HG02571 (cell line): ENCODE measurements around the gene PLEKHN1.
"Not testable (repeated sequence)": the region's sequence is repeated elsewhere in the genome, so short reads cannot be mapped to it uniquely, and the experiment has no call there.

Experiments
- ATAC-seq: cut with Tn5 transposase; IDR thresholded peaks from one replicate; pipeline ENCODE4 v1.9.1; 2021; ENCODE audit warnings: mild to moderate bottlenecking, moderate library complexity; ENCODE audit not compliant: unreplicated experiment

The PLEKHN1 gene

DNA sequence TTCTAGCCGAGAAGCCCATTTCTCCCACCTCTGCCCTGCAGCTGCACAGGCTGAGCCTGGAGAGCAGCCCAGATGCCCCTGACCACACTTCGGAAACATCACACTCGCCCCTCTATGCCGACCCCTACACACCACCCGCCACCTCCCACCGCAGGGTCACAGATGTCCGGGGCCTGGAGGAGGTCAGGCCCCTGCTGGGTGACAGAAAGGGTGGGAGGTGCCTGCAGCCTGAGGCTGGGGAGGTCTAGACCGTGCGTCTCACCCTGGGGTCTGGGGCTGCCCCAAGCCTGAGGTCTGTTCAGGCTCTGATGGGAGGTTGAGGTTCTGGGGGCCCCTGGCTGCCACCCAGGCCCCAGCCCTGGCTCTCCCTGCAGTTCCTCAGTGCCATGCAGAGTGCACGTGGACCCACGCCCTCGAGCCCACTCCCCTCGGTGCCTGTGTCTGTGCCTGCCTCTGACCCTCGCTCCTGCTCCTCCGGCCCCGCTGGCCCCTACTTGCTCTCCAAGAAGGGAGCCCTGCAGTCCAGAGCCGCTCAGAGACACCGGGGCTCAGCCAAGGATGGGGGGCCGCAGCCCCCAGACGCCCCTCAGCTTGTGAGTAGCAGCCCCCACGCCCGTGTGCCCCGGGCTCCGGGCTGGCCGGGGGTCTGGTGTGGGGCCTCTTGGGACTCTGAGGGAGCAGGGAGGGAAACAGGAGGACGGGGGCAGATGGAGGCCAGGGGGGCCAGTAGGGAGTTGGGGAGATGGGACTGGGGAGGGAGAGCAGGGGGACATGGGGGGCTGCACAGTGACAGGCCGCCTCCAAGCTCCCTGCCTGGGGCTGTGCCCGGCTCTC is 7.4 kb downstream of the PLEKHN1 start:
- no peak for ATAC-seq

DNA sequence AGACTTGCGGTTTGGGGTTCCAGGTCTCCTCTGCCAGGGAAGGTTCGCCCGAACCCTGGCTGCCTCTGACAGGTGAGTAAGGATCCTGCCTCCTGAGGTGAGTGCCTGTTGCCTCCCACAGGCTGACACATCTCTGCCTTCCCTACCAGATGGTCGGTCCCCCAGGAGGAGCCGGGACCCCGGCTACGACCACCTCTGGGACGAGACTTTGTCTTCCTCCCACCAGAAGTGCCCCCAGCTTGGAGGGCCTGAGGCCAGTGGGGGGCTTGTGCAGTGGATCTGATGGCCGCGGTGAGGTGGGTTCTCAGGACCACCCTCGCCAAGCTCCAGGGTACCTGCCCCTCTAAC is 8.0 kb downstream of the PLEKHN1 start:
- ATAC-seq = no peak

DNA sequence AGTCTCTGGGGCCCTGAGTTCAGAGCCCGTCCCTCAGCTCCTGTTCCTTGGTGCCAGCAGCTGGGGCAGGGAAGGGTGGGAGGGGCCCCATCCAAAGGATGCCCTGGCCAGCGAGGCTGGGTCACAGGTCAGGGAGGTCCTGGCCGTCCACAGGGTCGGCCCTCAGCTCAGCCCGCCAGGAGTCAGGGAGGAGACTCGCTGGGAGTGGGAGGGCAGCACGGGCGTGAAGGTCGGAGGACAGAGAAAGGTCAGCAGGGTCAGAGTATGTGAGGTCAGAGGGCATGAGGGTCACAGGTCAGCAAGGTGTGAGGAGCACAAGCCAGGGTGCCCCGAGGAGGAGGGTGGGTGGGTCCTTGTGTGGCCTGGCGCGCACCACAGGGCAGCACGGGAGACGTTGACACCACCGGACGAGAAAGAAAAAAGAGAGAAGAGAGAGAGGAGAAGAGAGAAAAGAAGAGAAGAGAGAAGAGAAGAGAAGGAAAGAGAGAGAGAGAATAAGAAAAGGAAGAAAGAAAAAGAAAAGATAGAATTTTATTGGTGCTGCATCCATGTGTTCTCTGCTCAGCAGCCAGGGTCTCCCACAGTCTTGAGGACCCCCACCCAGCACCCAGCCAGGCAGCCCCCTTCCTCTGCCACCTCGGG is 8.5 kb downstream of the PLEKHN1 start:
- ATAC-seq = no peak

DNA sequence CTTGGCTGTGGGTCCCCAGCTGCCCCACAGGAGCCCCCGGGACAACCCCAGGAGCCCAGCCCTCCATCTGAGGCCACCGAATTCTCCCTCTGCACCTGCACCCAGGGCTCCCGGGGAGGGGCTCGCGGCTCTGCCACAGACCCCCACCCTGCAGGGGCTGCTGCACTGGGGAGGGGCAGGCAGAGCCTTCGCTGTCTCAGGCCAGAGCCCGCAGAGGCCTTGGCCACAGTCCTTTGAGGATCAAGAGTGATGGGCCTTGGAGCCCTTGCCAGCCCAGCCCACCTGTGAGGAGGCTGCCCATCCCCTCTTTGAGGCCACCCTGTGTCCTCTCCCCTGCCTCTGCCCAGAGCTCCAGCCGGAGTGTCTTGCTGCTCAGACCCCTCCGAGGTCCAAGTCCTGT is 9.1 kb downstream of the PLEKHN1 start:
- ATAC-seq = no peak

DNA sequence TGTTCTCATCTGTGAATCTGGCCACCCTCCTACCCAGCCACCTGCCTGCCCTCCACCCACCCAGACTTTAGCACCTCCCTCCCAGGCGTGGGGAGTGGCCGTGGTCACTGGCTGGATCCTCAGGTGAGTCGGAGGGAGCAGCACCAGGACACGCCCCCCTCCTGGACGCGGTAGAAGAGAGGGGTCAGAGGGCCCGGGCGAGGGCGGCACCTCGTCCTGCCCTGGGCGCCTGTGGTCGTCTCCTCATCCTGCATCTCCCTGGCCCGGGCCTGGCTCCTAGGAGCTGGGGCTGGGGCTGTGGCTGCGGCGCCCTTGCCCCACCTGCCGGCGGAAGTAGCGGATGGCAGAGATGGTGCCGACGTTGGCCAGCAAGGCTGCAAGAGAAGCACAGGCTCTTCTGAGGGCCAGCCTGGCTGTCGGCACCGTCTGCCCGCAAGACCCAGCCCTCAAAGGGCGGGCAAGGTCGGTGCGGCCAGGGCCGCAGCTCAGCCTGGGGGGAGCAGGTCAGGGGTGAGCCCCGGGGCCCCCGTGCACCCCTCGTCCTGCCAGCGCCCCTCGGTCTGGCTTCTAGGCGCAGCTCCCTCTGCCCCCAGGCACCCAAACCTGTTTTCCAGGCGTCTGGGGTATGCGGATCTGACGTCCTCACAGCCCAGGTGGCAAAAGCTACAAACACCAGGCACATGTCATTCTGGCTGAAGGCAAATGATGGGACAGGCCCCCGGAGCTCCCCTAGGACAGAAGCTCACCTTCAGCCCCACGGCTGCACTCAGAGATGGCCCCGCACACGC is 9.8 kb downstream of the PLEKHN1 start:
- no peak for ATAC-seq

DNA sequence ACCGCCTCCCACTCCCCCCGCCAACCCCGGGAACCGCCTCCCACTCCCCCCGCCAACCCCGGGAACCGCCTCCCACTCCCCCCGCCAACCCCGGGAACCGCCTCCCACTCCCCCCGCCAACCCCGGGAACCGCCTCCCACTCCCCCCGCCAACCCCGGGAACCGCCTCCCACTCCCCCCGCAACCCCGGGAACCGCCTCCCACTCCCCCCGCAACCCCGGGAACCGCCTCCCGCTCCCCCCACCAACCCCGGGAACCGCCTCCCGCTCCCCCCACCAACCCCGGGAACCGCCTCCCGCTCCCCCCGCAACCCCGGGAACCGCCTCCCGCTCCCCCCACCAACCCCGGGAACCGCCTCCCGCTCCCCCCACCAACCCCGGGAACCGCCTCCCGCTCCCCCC is 10.5 kb downstream of the PLEKHN1 start:
- not testable (repeated sequence) for ATAC-seq

DNA sequence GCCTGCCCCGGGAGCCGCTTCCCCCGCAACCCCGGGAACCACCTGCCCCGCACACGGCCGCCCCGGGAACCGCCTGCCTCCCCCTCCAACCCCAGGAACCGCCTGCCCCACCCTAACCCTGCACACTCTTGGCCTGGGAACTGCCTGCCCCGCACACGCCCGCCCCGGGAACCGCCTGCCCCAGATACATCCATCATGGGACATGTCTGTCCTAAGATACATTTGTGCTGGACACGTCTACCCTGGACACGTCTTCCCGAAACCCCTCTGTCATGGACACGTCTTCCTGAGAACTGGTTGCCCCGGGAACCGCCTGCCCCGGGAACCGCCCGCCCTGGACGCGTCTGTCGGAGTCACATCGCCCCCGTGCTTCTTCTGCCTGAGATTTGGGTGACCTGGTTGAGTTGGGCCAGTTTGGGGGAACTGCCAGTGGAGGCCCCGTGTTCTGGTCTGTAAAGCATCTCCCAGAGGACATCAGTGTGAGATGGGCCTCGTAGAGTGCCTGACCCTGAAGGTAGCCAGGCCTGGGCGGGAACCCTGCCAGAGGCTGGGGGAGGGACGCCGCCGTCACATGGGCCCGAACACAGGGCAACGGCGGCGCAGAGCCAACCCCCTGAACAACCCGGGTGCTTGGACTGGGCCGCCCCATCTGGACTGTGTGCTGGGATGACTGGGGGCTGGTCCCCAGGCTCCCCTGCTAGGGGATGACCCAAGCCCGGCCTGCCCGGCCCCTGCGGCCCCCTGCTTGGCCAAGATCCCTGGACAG is 12.0 kb downstream of the PLEKHN1 start:
- no peak for ATAC-seq

DNA sequence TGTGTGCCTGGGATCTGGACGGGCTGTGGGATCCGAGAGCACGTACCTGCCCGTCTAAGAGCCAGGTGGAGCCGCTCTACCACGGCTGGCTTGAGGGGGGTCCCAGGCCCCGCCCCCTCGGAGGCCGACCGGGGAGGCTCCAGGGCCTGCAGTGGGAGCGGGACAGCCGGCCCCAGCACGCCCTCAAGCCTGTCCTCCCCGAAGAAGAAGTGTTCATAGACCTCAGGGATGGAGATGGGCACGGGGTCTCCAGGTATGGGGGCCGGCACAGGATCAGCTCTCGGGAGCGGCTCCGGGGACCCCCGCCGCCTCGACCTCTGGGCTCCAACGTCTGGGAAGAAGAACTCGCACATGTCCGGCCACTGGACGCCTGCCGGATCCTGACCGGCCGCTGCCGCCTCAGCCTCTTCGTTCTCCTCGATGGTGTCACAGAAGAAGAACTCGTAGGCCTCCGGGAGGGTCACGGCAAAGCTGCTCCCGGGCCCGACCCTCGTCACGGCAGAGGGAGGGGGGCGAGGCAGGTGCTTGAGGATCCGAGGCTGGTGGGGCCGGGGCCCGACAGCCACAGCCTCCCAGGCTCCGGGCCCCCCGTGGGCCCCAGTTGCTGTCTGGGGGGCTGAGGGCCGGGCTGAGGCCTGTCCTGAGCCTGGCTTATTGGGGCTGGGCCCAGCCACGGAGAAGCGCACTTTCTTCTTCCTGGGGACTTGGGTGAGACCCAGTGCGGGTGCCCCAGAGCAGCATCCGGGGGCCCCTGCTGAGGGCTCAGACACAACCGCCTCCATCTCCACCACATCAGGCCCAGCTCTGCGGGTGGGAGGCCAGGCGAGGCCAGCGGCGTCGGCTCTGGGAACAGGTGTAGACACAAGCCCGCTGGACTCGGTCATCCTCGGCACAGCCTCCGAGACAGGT is 12.8 kb downstream of the PLEKHN1 start:
- no peak for ATAC-seq

DNA sequence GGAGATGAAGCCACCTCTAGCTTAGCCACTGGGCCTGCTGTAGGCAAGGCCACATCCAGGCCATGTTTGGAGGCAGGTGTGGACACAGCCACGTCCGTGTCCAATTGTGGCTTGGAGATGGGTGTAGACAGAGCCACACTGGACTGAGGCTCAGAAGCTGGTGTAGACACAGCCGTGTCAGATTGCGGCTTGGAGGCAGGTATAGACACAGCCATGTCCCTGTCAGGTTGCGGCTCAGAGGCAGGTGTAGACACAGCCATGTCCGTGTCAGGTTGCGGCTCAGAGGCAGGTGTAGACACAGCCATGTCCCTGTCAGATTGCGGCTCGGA is 13.4 kb downstream of the PLEKHN1 start:
- ATAC-seq = no peak

DNA sequence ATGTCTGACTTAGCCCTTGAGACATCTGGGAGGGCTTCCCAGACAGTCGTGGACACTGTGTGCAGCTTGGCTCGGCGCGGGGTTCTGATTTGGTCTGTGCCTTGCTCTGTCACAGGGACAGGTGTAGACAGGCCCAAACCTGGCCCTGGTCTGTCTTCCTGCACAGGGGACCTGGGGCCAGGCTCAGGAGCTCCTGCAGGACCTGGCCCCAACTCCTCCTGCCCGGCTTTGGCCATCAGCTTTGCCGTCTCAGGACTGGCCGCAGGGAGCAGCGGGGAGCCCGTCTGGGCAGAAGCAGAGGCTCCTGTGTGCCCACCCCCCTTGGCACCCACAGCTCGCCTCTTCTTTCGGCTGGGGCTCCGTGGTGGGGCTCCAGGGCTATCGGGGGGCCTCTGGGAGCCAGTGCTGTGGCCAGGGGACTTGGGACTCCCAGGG is 13.9 kb downstream of the PLEKHN1 start:
- no peak for ATAC-seq

DNA sequence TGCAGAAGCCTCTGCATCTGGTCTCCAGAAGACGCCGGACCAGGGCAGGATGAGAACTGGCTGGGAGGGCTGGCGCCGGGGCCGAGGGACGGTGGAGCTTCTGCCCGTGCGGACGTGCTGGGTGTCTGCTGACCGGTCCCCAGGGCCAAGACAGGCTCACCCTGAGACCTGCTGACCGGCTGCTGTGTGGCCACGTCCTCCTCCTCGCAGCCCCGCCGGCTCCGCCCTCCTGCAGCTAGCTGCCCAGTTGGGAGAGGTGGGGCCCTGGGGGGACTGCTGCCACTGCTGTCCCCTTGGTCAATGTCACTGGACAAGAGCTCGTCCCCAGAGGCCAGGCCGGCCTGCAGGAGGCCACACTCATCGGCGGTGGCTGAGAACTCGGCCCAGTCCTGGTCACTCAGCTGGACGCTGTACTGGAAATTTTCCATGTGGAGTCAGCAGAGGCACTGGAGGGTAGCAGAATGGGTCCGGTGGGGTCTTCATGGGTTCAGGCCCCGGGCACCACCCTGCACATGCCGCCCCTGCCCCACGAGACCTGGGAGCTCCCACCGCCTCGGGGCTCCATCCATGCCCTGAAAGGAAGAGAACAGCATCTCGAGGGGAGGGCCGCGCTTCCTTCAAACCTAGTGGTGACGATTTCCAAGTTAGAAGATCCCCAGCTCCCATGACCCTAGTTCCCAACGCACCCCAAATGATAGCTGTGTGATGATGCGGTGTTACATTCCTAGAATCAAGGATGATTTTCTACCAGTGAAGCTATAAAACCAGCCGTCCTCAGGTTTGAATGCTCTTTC is 14.5 kb downstream of the PLEKHN1 start:
- ATAC-seq = no peak

DNA sequence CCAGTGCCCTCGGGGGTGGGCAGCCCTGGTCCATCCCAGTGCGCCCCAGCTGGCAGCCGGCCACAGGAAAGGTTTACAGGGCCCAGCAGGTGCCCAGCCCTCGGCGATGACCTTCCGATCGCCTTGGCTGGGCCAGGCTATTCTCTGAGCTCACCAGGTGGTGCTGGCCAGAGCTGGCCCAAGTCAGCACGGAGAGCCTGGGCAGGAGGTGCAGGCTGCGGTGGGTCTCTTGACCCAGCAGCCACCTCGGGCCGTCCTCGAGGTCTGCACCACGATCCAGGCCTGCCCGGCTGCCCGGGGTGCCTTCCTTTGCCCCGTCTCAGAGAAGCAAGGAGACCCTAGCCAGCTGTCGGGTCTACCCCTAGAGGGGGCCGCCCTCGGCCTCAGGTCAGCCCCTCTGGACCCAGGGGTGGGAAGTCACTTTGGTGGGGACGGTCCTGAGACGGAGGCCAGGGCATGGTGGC is 15.2 kb downstream of the PLEKHN1 start:
- ATAC-seq = no peak

DNA sequence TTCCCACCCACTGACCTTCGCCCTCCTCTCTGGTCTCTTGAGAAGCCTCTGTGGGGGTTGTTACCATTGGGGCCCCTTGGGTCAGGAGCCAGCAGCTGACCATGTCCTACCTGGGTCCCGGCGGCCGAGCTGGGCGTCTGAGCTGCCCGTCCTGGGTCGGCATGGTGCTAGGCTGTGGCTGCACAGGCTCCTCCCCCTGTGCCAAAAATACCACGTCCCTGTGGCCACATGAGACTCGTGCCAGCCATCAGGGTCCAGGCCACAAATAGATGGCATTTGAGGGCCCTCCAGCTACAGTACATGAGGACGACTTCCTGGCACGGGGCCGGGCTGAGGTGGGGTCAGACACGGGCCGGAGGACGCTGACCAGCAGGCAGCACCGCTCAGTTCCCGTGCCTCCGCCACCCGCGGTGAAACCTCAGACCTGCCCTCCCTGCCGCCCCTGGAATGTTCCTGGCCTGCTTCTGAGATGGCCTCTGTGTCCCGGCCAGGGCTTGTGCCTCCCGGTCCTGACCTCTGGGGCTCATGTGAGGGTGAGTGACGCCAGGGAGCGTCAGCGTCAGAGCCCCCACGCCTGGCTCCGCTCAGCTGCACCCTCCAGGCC is 15.8 kb downstream of the PLEKHN1 start, which contains the start of gene PERM1:
Gene PERM1, minus strand, starts transcription at position 139 of the 604 bp plus-strand sequence. CDS start 1,064 bp downstream, outside the sequence.
- no peak for ATAC-seq

DNA sequence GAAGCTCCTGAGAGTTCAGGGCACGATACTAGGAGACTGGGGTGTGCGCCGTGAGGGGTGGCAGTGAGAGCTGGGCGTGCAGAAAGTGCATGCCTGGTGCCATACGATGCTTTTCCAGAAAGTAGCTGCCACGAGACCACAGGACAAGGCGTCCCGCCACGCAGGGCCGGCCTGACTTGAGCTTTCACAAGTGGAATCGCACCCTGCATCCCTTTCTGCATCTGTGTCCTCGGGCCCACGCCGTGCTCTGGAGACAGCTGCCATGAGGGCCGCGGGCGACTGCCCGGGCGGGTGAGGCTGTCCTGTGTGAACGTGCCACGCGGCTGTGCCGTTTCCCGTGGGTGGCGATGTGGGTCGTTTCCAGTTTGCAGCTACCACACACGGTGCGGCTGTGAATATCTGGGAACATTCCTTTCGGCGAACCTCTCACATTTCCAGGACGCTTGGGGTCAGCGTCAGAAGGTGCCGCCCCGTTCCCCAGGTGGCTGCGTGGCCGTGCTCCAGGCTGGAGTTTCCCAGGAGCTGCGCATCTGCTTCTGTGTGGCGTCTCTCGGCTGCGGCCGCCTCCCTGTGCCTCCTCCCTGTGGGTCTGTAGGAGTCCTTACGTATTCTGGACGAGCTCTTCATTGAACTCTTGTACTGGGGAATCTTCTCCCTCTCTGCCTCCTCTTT is 16.6 kb downstream of the PLEKHN1 start:
- no peak for ATAC-seq

DNA sequence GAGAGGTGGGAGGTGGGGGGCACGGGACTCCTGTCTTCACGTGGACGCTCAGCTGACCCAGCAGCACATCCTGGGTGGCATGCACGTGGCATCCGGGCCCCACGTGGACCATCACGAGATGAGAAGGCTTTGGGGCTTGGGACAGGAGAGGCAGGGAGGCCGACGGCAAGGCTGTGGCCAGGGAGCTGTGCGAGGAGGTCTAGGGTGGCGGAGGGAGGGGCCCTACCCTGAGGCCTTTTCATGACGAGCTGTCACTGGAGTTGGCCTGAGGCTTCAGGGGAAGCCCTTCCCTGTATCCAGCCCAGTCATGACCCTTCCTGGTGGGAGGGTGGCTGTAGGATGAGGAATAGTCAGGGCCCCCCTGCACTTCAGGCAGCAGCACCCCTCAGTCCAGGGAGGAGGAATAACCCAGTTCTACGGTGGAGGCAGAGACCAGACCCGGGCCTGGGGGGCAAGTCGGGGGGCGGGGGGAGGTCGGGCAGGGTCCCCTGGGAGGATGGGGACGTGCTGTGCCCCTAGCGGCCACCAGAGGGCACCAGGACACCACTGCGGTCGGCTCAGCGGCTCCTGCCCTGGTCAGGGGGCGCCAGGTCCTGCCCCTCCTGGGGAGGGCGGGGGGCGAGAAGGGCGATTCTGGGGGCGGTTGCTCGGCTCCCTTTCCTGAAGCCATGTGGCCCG is 17.7 kb downstream of the PLEKHN1 start:
- ATAC-seq = no peak

DNA sequence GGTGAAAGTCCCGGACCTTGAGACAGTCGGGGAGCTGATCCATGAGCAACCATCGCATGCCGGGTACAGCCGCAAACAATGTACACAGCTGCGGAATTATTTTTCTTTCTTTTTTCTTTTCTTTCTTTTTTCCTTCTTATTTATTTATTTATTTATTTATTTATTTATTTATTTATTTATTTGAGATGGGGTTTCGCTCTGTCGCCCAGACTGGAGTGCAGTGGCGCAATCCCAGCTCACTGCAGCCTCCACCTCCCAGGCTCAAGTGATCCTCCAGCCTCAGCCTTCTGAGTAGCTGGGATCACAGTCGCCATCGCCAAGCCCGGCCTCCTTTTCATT is 18.2 kb downstream of the PLEKHN1 start:
- ATAC-seq = no peak

DNA sequence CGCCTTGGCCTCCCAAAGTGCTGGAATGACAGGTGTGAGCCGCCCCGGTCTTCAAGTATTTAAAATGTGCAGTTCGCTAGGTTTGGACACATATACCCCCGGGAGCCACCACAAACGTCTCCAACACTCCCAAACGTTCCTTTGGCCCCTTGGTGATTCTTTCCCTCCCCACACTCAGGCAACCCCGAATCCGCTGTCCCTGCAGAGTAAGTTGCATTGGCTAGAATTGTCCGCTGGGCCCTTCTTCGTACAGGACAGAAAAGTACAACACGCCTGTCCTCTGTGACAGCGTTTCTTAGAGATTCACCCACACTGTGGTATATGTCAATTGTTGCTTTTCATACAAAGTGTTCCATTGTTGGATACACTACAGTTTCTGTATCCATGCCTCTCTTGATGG is 18.8 kb downstream of the PLEKHN1 start:
- no peak for ATAC-seq

DNA sequence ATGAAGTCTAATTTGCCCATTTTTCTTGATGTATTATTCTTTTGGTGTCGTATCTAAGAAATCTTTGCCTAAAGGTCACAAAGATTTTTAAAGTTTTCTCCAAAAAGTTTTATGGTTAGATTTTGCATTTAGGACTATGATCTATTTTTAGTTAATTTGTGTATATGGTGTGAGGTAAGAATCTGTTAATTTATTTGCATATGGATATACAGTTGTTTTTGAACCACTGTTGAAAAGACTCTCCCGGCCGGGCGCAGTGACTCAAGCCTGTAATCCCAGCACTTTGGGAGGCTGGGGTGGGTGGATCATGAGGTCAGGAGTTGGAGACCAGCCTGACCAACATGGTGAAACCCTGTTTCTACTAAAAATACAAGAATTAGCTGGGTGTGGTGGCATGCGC is 21.8 kb downstream of the PLEKHN1 start:
- not testable (repeated sequence) for ATAC-seq
